DMS79 treated with DMSO at 0.1 percent for 48 hours (cell line): Measurements from ENCODE around the gene SYNJ1.
"Not testable (repeated sequence)": the region's sequence is repeated elsewhere in the genome, so short reads cannot be mapped to it uniquely, and the experiment has no call there.

Experiments
- DNase-seq: peaks from one replicate; lab custom pipeline; 2025; lab: John Stamatoyannopoulos, UW

The SYNJ1 gene

GRCh38 chr21:32736083-32736482, 8.3 kb upstream of the SYNJ1 start:
- not testable (repeated sequence) for DNase-seq

DNA sequence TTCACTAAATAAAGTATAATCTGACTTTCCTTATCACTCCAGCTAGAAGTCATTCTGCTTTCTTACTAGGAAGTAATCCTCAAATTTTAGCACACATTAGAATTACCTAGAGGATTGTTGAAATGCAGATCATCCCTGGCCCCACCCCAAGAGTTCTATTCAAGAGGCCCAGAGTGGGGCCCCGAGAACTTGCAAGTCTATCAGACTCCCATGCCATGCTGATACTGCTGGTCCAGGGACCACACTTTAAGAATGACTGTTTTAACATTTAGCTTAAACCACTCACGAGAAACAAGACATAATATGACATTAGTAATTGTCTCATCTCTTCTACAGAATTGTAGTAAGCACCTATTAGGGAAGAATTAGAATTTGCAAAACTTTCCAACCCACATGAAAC, 7.7 kb upstream of the SYNJ1 start:
- no peak for DNase-seq

DNA sequence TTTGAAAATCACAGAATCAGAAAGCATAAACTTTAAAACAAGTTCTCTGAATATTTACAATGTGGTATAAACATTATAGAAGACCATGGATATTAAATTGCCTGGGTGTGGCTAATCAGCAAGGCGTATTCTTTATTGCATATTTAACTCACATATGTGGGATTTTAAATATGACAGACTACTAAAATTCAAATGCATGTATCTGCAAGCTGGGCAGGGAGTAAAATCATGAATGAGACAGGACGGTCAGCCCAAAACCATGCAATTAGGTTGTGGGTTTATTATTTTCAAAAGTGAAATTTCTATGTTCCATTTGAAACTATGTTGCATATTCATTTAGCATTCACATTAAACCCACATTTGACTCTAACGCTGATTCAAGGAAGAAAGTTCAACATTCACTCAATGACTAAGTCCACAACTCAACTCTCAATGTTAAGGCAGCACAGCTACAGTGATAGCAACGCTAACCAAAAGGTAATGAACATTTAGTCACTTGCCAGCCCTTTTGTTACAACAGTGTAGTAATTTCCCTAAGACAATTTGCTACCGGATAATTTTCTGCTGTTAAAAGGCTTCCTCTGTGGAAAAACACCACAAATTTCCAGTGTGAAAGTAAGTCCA, 6.3 kb upstream of the SYNJ1 start:
- no peak for DNase-seq

GRCh38 chr21:32733356-32733755, 5.5 kb upstream of the SYNJ1 start:
- no peak for DNase-seq

GRCh38 chr21:32732544-32732943, 4.7 kb upstream of the SYNJ1 start:
- DNase-seq = no peak

- no peak for DNase-seq
Observed at GRCh38 chr21:32728848-32729247, 1.0 kb upstream of the SYNJ1 start.

DNA sequence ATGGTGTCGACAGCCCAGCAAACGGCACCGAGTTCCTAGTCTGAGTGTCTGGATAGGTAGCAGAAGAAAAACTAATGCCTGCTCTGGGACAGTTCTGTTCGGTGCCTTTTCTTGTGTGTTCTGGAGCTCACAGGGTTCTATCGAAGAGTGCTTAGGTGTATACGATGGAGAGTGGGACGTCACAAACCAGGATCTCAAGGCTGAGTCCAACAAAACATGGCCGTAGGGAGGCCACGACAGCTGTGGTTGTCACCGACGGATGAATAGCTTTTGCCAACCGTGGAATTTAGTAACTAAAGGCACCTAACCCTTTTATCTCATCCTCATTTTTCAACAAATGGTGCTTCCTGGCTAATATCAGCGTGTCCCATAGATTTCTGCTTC, 635 bp upstream of the SYNJ1 start:
- DNase-seq = peak; percentile 36

GRCh38 chr21:32726839-32727686, 750 bp downstream of the SYNJ1 start:
- peak; percentile 28 for DNase-seq

DNA sequence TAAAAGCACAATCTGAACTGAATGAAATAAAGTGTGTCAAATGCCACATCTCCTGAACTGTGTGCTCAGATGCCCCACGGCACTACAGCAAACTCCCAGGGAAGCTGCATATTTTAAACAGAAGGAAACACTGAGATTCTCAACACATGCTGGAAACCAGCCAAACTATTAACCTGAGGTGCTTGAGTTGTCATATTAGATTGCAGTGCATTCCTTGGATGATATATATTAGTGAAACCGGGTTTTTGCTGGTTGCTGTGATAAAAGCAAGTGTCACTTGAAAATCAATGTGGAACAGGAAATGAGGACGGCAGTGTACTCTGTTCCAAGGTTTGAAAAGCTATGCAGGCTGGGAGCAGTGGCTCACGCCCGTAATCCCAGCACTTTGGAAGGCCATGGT, 8.7 kb downstream of the SYNJ1 start:
- DNase-seq = peak; percentile 96

GRCh38 chr21:32717851-32718316, 9.9 kb downstream of the SYNJ1 start:
- DNase-seq = peak; percentile 74

DNA sequence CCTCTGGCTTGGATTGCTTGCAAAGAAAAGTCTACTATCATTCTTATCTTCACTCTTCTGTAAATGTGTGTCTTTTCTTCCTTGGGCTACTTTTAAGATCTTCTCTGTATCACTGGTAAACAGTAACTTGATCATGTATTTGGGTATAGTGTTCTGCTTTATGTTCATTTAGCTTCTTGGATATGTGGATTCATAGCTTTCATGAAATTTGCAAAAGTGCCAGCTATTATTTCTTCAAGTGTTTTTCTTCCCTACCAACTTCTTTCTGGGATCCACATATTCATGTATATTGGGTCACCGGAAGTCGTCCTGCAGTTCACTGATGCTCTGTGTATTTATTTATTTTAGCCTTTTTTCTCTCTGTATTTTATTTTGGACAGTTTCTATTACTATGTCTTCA, 11.3 kb downstream of the SYNJ1 start:
- DNase-seq = no peak

GRCh38 chr21:32713726-32714125, 14.1 kb downstream of the SYNJ1 start:
- DNase-seq = no peak

GRCh38 chr21:32712641-32713040, 15.2 kb downstream of the SYNJ1 start:
- no peak for DNase-seq

GRCh38 chr21:32712043-32712442, 15.8 kb downstream of the SYNJ1 start:
- no peak for DNase-seq

- DNase-seq = no peak
Observed at GRCh38 chr21:32710987-32711386, 16.8 kb downstream of the SYNJ1 start.

DNA sequence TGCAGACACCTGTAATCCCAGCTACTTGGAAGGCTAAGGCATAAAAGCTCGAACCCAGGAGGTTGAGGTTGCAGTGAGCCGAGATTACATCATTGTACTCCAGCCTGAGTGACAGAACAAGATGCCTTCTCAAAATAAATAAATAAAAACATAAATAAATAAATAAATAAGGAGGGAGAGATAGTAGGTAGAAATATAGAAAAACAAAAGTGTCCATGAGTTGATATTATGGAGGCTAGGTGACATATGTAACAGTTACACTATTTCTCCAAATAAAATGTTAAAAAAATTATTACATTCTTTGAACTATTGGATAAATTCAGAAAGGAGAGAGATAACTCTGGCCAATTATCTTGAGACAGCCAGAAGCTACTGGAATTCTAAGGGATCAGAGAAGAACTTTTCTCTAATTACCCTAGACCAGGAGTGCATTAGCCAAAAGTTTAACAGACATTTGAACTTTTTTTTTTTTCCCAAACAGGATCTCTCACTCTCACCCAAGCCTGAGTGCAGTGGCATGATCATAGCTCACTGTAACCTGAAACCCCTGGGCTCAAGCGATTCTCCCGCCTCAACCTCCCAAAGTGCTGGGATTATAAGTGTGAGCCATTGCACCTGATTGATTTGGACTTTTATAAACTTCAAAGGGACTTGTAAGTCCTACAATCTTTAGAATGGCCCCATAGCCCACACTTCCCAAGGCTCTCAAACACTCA, 17.6 kb downstream of the SYNJ1 start:
- no peak for DNase-seq

- DNase-seq = no peak
Observed at GRCh38 chr21:32708069-32708468, 19.7 kb downstream of the SYNJ1 start.

- DNase-seq = no peak
Observed at GRCh38 chr21:32705901-32706300, 21.9 kb downstream of the SYNJ1 start.

GRCh38 chr21:32705139-32705538, 22.7 kb downstream of the SYNJ1 start:
- DNase-seq = no peak

DNA sequence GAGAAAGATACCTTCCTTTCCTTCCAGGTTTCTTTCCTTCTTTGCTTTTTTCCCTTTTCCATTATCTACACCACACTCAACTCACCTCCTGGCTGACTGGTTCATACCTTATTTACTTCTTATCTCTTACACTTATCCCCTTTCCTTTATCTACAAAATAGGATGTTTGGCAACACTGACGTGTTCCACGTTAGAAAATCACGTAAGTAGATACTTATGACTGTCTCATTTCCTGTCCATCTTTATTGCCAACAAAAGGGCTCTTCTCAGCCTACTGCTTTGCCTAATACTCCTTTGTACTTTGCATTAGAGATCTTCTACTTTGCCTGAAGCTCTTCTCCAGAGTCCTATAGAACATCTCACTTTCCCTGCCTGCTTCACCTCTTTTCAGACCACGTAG, 25.1 kb downstream of the SYNJ1 start:
- no peak for DNase-seq

DNA sequence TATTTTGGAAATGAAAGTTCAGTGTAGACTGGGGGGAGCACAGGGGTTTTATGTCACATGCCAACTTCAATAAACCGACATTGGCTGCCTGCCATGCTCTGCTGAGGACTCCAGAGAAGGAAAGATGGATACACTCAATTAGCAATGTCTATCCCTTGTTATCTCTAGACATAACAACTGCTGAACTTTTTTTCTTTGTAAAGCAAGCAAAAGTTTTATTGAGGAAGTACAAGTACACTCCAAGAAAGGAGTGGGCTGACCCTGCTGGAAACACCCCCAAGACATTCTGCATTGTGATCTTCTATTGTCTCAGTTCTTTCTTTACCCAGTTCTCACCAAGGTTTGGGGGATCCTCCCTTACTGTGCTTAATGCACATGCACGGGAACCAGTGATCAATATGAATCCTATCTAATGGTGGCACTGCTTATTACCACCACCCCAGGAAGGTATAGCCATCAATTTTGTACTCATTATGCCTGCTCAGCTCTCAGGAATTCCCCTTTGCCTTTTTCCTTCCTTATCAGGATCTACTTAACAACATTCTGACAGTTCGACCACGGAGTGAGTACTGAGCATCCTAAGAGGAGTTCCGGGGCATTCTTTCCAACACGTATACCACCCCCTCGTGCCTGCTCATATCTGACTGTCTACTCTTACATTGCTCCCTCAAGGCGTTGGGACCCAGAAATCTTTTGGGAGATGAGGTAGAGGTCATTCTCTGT, 28.7 kb downstream of the SYNJ1 start:
- DNase-seq = peak; percentile 11

GRCh38 chr21:32698286-32698685, 29.5 kb downstream of the SYNJ1 start:
- DNase-seq = no peak
